Pancreas (tissue), 10 donors: ENCODE results near the gene ACTL7A. TPM values are rescaled to one million over a fixed set of nuclear protein-coding genes. Genes with fewer than 3 reads are reported as not detected.

Experiments used
- ATAC-seq, 4 donors: fragments of 200-7000 bp; cut with Tn5 transposase; one replicate each; pipeline versions ENCODE4 v1.8.0 to v1.9.1; 2020; ENCODE audit warnings: mild to moderate bottlenecking in 4 of 4, moderate library complexity in 4 of 4
- DNase-seq, 6 donors: peaks; one replicate each; pipeline ENCODE4 v3.0.0-alpha.2; 2020
- FAIRE-seq: peaks from 2 replicates; lab custom pipeline; 2012; peaks lifted over from hg19 to GRCh38; lab: Jason Lieb, UNC
- H3K27ac ChIP-seq, 4 donors: fragments of 200-600 bp; sonication (generic); 1 replicate in 3 of 4; 2 replicates in 1 of 4; pipeline versions ENCODE4 v1.5.0 to v1.8.0; 2020
- H3K27me3 ChIP-seq, 4 donors: fragments of 200-600 bp; one replicate each; pipeline ENCODE4 v1.8.0; 2021
- H3K36me3 ChIP-seq, 3 donors: fragments of 200-600 bp; sonication (generic) in 1 of 3; one replicate each; pipeline versions ENCODE4 v1.5.0 to v1.8.0; 2020 to 2021
- H3K4me1 ChIP-seq, 3 donors: fragments of 200-600 bp; one replicate each; pipeline ENCODE4 v1.8.0; 2021
- H3K4me3 ChIP-seq, 4 donors: fragments of 200-600 bp; sonication (generic) in 2 of 4; one replicate each; pipeline versions ENCODE4 v1.5.0 to v1.8.0; 2020 to 2021
- H3K9me3 ChIP-seq, 4 donors: fragments of 200-600 bp; one replicate each; pipeline ENCODE4 v1.8.0; 2021
- WGBS, 2 donors: extraction: QIAGEN DNeasy Blood & Tissue Kit; methylation state at CpG; one replicate each; pipeline ENCODE4 v1.1.7; 2013; 5-methylcytosine and 5-hydroxymethylcytosine counted together
- intact Hi-C, 3 donors: fragments of 100-400 bp; cut with DNase I; formaldehyde crosslinking; loops; one replicate each; pipeline versions ENCODE4 v1.11.1 to v1.14.2; 2022
- polyA plus RNA-seq, 2 donors: library from polyadenylated mRNA; stranded (reverse); fragments of 200-250 nt; gene quantifications; one replicate each; pipeline ENCODE4 v1.2.3, GENCODE V29; 2013
- total RNA-seq, 6 donors: library from RNA; stranded (reverse); fragmentation: NEBNext Ultra II Directional in 4 of 6; extraction: Animal tissue kit (Norgen Biotek cat#: 25700) in 4 of 6; gene quantifications; one replicate each; pipeline versions ENCODE4 v1.2.1 to v1.2.4, GENCODE V29; 2021 to 2023
- TF ChIP-seq, protein P1 (sequence below), 4 donors: fragments of 200-600 bp; sonication (generic) in 3 of 4; IDR thresholded peaks; one replicate each; pipeline versions ENCODE4 v1.5.0 to v1.8.0; 2021; ENCODE audit warnings: antibody characterized with exemption in 4 of 4
- donor health status: healthy with polysubstance abuse.
- donor health status: DM: no; HTN: no; CAD: no; lungs with moderate emphysema.
- donor health status: DM: no; HTN: no; CAD: no.
- donor health status: control.
- donor health status: control.
- donor health status: Bipolar disorder and iron deficiency.
- donor health status: DM: yes; HTN: yes; CAD: no.
- donor health status: DM: no; HTN: no; CAD: no.
- donor health status: DM: no; HTN: no; CAD: no.
- donor health status: DM: yes; HTN: yes; CAD: no.

Gene ACTL7A, protein sequence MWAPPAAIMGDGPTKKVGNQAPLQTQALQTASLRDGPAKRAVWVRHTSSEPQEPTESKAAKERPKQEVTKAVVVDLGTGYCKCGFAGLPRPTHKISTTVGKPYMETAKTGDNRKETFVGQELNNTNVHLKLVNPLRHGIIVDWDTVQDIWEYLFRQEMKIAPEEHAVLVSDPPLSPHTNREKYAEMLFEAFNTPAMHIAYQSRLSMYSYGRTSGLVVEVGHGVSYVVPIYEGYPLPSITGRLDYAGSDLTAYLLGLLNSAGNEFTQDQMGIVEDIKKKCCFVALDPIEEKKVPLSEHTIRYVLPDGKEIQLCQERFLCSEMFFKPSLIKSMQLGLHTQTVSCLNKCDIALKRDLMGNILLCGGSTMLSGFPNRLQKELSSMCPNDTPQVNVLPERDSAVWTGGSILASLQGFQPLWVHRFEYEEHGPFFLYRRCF
- not detected for total RNA-seq
- polyA plus RNA-seq, result not detected

DNA sequence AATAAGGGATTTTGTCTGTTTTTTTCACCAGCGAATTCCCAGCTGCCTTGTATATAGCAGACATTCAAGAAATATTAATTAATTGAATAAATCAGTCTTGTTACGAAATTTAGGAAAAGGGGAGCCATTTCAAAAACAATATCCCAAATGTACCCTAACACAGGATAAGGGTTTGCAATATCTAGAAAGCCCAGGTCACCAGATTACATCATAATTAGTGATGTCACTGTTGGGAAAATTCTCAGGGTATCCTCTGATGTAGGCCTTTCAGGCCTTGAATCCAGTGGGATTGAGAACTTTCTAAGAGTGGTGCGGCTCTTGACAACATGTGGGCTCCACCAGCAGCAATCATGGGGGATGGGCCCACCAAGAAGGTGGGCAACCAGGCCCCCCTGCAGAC lies at the start of gene ACTL7A:
Gene ACTL7A, plus strand, starts transcription at position 270 of the 400 bp plus-strand sequence. Its CDS starts 57 bp downstream, at position 327.
- TF ChIP-seq, protein P1, sequence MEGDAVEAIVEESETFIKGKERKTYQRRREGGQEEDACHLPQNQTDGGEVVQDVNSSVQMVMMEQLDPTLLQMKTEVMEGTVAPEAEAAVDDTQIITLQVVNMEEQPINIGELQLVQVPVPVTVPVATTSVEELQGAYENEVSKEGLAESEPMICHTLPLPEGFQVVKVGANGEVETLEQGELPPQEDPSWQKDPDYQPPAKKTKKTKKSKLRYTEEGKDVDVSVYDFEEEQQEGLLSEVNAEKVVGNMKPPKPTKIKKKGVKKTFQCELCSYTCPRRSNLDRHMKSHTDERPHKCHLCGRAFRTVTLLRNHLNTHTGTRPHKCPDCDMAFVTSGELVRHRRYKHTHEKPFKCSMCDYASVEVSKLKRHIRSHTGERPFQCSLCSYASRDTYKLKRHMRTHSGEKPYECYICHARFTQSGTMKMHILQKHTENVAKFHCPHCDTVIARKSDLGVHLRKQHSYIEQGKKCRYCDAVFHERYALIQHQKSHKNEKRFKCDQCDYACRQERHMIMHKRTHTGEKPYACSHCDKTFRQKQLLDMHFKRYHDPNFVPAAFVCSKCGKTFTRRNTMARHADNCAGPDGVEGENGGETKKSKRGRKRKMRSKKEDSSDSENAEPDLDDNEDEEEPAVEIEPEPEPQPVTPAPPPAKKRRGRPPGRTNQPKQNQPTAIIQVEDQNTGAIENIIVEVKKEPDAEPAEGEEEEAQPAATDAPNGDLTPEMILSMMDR (IDR thresholded peaks at IDR 0.05), result no peak
- ATAC-seq, result no peak
- WGBS, 2 donors, result 96 to 97% methylated on average over 3 of the region's 3 CpGs

DNA sequence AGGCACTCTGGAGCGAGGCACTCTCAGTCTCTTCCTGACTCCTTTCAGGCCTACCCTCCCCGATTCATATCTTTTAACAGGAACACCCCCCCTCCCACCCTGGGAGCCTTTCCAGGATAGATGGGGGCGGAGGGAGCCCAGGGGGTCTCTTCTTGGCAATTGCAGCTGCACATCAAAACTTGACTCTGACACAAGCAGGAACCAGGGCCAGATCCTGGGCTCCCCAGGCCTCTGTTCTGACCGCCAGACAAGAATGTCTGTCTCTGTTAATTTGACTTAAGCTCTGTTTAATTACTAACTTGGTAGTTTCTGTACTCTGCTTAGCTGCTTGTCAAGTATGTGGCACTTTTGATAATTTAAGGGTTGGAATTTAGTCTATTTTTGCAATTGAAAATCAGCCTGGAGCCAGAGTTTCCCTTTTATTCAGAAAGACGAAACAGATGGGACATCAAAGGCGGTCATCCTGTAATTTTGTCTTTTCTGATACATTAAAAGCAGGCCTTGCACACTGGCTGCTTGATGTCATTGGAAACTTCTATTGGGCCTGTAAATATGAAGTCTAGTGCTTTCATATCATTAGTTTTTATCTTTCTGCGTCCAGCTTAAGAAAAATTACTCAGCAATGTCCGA lies 49.6 kb upstream of the ACTL7A start:
- no peak for DNase-seq

More for the DNA sequence above, at the start of gene ACTL7A:
- DNase-seq (no peak), FAIRE-seq (no peak)
- no peaks in the 10 kb centered on the region for H3K27me3 ChIP-seq
- H3K27ac ChIP-seq, result no peak within 1 kb of the TSS
- H3K4me3 ChIP-seq, result no peak within 1 kb of the TSS
- no peaks in the 10 kb centered on the region for H3K36me3 ChIP-seq
- intact Hi-C loops, result no loop called here
- H3K9me3 ChIP-seq, result no peaks in the 10 kb centered on the region
- no peaks in the 10 kb centered on the region for H3K4me1 ChIP-seq

DNA sequence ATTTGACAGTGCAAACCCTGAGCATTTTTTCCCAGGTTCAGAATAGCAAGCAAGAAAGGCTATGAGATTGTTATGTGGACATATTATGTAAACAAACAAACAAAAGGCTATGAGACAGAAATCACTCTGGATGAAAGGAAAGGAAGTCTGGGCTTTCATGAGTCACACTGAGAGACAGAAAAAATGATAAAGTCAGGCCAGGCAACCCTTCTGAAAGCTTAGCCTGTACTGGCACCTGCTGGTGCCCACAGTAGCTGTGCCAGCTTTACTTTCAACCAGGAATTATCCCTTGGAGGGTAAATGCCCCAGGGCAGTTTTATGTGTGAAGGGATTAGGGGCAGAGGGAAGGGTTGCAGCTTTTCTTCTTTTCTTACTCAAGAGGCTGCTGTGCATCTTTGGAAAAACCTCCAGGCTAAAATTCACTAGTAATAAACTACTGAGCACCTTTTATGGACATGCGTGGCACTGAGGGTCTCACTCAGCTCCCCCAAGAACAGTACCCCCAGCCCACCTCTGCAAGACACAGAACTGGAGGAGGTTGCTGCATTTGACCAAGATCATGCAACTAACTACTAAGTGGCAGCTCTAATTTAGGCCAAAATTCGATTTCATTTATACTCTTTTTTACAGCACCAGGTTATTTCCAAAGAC lies 48.0 kb upstream of the ACTL7A start:
- ATAC-seq (peak in 2 of 4 donors; percentile 60), FAIRE-seq (no peak), DNase-seq (no peak)
- H3K27ac ChIP-seq, result no peak overlapping the region
- TF ChIP-seq, protein P1 (IDR thresholded peaks at IDR 0.05), result no peak
- no peaks in the 10 kb centered on the region for H3K36me3 ChIP-seq
- WGBS, 2 donors, result 65 to 71% methylated on average over 2 of the region's 2 CpGs
- intact Hi-C loops, result no loop called here
- H3K27me3 ChIP-seq, result no peaks in the 10 kb centered on the region
- H3K9me3 ChIP-seq, result no peaks in the 10 kb centered on the region
- no peaks in the 10 kb centered on the region for H3K4me1 ChIP-seq
- H3K4me3 ChIP-seq, result no peak overlapping the region

More for the DNA sequence above, 49.6 kb upstream of the ACTL7A start:
- FAIRE-seq (no peak), ATAC-seq (no peak)
- Histone ChIP-seq H3K4me1 (no peaks in the 10 kb centered on the region), H3K36me3 (no peaks in the 10 kb centered on the region), H3K27ac (no peak overlapping the region), H3K4me3 (no peak overlapping the region), H3K9me3 (no peaks in the 10 kb centered on the region), H3K27me3 (no peaks in the 10 kb centered on the region)
- intact Hi-C loops, result no loop called here
- WGBS, 2 donors, result 74 to 76% methylated on average over 8 of the region's 8 CpGs
- TF ChIP-seq, protein P1 (IDR thresholded peaks at IDR 0.05), result no peak

DNA sequence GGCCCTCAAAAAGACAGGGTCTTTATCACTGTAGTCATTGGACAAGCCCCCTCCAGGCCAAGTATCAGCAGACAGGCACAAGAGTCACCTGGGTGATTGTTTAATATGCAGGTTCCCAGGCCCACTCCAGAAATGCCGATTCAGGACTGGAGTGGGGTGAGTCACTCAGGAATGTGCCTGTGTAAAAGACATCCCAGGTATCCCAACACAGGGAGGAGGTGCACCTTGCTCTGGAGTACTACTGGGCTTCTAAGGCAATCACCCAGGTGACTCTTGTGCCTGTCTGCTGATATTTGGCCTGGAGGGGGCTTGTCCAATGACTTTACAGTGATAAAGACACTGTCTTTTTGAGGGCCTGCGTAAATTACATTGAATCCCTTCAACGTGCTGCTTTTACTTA lies 46.9 kb upstream of the ACTL7A start:
- no peak overlapping the region for H3K4me3 ChIP-seq
- ATAC-seq, result no peak
- no peak for DNase-seq
- H3K36me3 ChIP-seq, result no peaks in the 10 kb centered on the region
- intact Hi-C loops, result no loop called here
- H3K9me3 ChIP-seq, result no peaks in the 10 kb centered on the region
- no peaks in the 10 kb centered on the region for H3K4me1 ChIP-seq
- TF ChIP-seq, protein P1 (IDR thresholded peaks at IDR 0.05), result no peak
- no peaks in the 10 kb centered on the region for H3K27me3 ChIP-seq
- no peak overlapping the region for H3K27ac ChIP-seq
- no peak for FAIRE-seq
- WGBS, 2 donors, result 70 to 71% methylated on average over 3 of the region's 3 CpGs
